ENCODE data around the gene BRD4.

GRCh38 chr19:15266683-15267082, 65.7 kb downstream of the BRD4 start:
- TF ChIP-seq, protein P1, sequence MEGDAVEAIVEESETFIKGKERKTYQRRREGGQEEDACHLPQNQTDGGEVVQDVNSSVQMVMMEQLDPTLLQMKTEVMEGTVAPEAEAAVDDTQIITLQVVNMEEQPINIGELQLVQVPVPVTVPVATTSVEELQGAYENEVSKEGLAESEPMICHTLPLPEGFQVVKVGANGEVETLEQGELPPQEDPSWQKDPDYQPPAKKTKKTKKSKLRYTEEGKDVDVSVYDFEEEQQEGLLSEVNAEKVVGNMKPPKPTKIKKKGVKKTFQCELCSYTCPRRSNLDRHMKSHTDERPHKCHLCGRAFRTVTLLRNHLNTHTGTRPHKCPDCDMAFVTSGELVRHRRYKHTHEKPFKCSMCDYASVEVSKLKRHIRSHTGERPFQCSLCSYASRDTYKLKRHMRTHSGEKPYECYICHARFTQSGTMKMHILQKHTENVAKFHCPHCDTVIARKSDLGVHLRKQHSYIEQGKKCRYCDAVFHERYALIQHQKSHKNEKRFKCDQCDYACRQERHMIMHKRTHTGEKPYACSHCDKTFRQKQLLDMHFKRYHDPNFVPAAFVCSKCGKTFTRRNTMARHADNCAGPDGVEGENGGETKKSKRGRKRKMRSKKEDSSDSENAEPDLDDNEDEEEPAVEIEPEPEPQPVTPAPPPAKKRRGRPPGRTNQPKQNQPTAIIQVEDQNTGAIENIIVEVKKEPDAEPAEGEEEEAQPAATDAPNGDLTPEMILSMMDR (IDR thresholded peaks at IDR 0.05), result no peak
- TF ChIP-seq POLR2A (IDR thresholded peaks at IDR 0.05), result no peak

Measured in Peyer's patch (tissue), 4 donors.